Activated CD4-positive, alpha-beta T cell treated with anti-CD3 and anti-CD28 coated beads for 1 hour (primary cell): ENCODE measurements around the gene B3GALT6.

ENCODE experiments used
- DNase-seq: peaks from one replicate; pipeline ENCODE4 v3.0.0-alpha.2; 2020

The B3GALT6 gene

DNA sequence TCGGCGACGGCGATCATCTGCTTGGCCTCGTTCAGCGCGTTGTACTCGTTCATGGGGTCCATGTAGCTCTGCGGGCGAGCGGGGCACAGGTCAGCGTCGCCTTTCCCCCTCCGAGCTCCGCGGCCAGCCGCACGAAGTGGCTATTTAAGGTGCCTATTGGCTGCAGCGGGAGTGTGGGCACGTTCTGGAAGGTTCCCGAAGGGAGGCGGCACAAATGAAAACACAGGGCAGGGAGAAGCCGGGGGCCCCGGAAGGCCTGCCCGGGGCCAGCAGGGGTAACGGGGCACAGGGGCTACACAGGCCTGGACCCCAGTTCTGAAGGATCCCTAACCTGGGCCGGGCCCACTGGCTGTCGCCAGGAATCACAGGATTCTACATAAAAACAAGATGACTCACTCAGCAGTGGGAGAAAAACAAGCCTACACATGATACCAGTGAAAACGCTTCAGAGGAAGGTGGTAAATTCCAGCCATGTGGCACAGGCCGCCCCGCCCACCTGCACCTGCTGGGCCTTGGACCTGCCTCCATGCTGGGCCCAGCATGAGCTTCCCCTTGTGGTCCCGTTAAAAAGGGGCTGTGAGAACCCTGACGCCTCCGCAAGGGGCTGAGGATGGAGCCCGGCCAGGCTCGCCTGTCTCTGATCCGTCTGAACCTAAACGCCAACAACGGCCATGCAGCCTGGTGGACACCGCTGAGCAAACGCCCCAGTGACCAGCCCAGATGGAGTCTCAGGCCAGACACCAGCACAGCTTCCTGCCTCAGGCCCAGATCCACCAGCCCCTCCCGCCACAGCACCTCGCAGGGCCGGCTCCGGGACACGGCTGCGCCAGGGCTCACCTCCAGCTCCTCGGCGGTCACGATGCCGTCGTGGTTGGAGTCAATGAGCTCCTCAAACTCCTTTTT, 14.2 kb upstream of the B3GALT6 start:
- no peak for DNase-seq

- DNase-seq, result no peak
Measured at GRCh38 chr1:1218524-1219200, 13.4 kb upstream of the B3GALT6 start.

- DNase-seq, result no peak
Measured at GRCh38 chr1:1219341-1219740, 12.7 kb upstream of the B3GALT6 start.

- DNase-seq, result no peak
Measured at GRCh38 chr1:1220197-1220596, 11.8 kb upstream of the B3GALT6 start.

- no peak for DNase-seq
Measured at GRCh38 chr1:1221887-1222574, 10.0 kb upstream of the B3GALT6 start.

DNA sequence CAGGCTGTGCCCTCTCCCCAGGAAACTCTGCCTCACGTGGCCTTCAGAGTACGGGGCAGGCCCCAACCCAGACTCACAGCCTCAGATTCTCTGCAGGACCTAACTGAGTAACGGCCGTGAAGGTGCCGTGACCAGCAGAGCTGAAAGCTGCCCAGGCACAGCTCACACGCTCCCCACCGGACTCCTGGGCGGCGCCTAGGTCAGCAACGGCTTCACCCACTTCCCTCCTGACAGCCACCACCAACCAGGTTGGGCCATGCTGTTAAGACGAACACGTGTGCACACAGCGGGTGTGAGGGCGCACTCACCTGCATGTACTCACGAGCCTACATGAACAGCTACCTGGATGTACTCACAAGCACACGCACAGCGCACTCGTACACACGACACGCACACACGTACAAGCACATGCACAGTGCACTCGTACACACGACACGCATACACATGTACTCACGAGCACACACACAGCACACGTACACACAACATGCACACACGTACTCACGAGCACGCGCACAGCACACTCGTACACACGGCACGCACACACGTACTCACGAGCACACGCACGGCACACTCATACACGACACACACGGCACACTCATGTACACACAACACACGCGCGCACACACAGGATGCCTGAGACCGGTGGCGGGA, 9.3 kb upstream of the B3GALT6 start:
- DNase-seq, result no peak

DNA sequence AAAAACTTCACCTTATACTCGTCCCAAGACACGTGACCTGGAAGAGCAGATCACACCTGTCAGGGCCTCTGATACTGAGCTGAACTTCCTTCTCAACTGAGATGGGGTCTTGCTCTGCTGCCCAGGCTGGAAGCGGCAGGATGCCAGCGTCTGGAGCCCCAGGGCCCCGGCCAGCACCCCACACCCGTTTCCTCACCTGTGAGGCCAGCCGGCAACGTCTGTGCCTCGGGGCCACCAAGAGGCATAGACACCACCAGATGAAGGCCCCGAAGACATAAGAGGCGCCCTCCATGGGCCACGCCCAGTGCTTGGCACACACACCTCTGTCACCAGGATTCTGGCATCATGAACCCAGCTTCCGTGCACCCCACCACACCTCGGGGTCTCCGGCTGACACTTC, 8.7 kb upstream of the B3GALT6 start:
- no peak for DNase-seq

GRCh38 chr1:1223891-1224290, 8.1 kb upstream of the B3GALT6 start:
- DNase-seq, result no peak

- DNase-seq, result no peak
Measured at GRCh38 chr1:1225238-1225845, 6.7 kb upstream of the B3GALT6 start.

GRCh38 chr1:1225913-1226312, 6.1 kb upstream of the B3GALT6 start:
- no peak for DNase-seq

DNA sequence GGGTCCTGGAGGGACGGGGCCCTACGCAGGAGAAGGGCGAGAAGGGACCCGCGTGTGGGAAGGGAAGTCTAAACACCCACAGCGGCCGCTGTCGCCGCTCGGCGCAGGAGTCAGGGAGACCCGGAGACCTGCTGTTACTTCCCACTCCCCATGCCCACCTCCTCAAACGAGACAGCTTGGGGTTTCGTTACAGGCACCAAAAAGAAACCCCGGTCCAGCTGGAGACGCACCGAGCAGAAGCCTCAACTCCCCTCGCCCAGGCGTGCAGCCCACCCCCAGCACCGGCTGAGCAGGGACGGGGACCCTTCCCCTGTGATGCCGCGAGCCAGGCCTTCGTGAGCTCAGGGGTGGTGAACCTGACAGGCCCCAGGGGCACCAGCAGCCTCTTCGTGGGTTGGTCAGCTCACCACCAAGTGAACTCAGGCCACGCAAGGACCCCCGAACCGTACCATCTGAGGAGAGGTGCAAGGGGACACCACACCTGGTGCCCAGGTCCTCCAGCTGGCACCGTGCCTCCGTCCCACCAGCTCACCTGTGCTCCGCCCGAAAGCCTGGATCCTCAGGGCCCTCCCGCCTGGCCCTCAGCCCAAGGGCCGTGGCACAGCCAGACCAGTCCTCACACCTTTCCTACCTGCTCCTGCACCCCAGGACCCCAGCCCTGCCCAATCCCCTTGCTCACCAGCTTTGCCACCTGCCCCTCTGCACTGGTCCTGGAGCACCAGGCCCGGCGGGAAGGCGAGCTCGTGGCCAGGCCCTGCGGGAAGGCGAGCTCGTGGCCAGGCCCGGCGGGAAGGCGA, 5.3 kb upstream of the B3GALT6 start:
- no peak for DNase-seq

DNA sequence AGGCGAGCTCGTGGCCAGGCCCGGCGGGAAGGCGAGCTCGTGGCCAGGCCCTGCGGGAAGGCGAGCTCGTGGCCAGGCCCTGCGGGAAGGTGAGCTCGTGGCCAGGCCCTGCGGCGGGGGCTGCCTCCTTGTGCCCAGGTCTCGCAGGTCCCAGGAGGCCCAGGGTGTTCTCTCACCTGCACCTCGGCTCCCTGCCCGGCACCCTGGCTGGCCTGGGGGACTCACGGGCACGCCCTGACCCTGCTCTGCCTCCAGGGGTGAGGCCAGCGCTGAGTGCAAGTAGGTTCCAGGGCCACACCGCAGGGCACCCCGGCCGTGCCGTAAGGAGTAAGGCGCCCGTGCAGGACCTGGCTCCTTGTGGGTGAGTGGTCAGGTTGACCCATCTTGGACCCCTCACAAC, 4.7 kb upstream of the B3GALT6 start:
- DNase-seq, result no peak

GRCh38 chr1:1228187-1228586, 3.9 kb upstream of the B3GALT6 start:
- no peak for DNase-seq

- DNase-seq, result no peak
Measured at GRCh38 chr1:1228596-1229321, 3.3 kb upstream of the B3GALT6 start.

DNA sequence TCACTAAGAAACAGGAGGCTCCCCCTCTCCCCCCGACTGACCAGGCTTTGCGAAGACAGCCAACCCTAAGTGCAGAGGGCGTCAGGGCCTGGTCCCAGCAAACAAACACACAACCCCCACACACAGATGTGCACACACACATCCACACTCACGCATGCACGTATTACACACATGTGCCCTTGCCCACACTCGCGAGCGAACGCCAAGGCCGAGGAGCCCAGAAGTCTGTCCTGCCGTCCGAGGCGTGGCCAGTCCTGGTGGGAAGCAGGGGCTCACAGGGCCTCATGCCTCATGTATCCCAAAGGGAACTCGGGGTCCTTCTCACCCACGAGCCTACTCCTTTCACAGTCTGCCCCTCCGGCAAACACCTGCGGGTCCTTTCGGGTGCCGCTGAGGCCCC, 2.3 kb upstream of the B3GALT6 start:
- no peak for DNase-seq

- no peak for DNase-seq
Measured at GRCh38 chr1:1230656-1231399, 1.2 kb upstream of the B3GALT6 start.

DNA sequence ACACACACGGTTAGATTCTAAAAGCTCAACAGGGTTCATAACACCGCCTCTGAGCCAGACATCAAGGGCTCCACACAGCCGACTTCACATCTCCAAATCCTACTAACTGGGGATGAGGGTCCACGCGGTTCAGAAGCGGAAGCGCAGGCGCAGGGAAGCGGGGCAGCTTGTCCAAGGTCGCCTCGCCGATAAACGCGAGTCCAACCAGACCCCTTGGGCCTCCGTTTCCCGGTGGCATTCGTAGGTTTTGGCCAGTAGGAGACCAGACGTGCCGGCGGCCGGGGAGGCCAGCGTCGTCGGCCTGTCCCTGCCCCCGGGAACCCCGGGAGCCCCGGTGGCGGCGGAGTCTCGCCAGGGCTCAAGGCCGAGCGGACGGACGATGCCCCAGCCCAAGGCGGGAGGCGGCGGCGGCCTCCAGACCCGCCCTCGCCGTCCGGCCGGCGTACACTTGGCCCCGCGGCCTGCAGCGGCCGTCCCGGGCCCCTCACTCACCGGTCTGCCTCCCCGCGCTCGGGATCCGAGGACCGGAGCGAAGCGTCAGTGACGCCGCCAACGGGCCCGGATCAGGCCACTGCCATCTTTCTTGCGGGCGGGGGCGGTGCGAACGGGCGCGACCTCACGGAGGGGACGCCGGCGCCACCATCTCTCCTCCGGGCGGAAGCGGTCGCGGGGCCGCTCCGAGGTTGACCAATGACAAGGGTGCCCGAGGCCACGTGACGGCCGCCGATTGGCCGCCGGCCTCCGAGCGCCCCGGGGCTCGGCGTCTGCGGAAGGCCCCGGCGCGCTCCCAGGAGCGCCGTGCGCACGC, 433 bp upstream of the B3GALT6 start, which contains the start of gene SDF4:
TSS of gene SDF4 (minus strand) at position 602 of the 808 bp plus-strand sequence. CDS start 3,229 bp downstream, outside the sequence.
- DNase-seq, result peak; percentile 95

DNA sequence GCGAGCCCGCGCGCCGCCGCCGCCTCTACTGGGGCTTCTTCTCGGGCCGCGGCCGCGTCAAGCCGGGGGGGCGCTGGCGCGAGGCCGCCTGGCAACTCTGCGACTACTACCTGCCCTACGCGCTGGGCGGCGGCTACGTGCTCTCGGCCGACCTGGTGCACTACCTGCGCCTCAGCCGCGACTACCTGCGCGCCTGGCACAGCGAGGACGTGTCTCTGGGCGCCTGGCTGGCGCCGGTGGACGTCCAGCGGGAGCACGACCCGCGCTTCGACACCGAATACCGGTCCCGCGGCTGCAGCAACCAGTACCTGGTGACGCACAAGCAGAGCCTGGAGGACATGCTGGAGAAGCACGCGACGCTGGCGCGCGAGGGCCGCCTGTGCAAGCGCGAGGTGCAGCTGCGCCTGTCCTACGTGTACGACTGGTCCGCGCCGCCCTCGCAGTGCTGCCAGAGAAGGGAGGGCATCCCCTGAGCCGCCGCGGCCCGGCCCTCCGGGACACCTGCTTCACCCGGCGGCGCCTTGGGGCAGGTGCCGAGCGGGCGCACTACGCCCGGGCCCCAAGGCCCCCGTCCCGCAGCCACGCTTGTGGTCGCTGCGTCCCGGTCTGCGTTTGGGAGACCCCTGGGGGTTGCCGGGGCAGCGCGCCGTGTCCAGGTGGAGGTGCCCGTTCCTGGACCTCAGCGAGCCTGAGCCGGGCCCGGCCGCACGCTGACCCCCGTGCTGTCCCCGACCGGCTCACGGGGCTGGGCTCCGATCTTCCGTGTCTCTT, 944 bp downstream of the B3GALT6 start:
- DNase-seq, result no peak

DNA sequence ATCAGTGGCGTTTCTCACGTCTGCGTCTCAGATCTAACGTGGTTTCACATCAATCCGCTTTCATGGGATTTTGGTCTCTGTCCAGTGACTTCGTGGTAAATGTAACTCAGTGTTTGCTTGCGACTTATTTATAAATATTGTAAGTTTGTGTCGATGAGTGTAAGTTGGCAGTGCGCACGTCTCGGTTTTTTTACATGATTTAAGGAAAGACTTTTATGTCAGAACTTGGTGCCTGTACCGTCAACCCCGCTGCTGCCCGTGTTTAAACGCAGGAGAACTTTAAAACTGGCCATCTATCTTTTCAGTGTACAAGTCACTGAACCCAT, 1.5 kb downstream of the B3GALT6 start:
- no peak for DNase-seq
